ENCODE measurements around the gene CACNG5. TPM values are rescaled to one million over a fixed set of nuclear protein-coding genes. Genes with fewer than 3 reads are reported as not detected.
"Not testable (repeated sequence)": the region's sequence is repeated elsewhere in the genome, so short reads cannot be mapped to it uniquely, and the experiment has no call there.

The CACNG5 gene
- total RNA-seq, 2 experiments from 2014 or later = not detected

- ATAC-seq (ENCODE audit: low read depth) = no peak
- no peak for DNase-seq
- no peak overlapping the region for H3K4me3 Mint-ChIP-seq
- H3K36me3 Mint-ChIP-seq = no peaks in the 10 kb centered on the region
- H3K9me3 Mint-ChIP-seq = no peaks in the 10 kb centered on the region
- POLR2A ChIA-PET = no interaction called here
- no peak overlapping the region for H3K27ac Mint-ChIP-seq
- peaks cover 2% of the 10 kb centered on the region for H3K27me3 Mint-ChIP-seq
- H3K4me1 Mint-ChIP-seq = no peaks in the 10 kb centered on the region
Measured at GRCh38 chr17:66889480-66890230, 54.7 kb downstream of the CACNG5 start.

- ATAC-seq (ENCODE audit: low read depth) (no peak), DNase-seq (no peak)
- Mint-ChIP-seq H3K27me3 (peaks cover 7% of the 10 kb centered on the region), H3K4me3 (no peak overlapping the region), H3K27ac (no peak overlapping the region), H3K4me1 (no peaks in the 10 kb centered on the region), H3K9me3 (no peaks in the 10 kb centered on the region), H3K36me3 (no peaks in the 10 kb centered on the region)
- POLR2A ChIA-PET = no interaction called here
Measured at GRCh38 chr17:66892246-66892645, 57.3 kb downstream of the CACNG5 start.

GRCh38 chr17:66893382-66893781 lies 58.5 kb downstream of the CACNG5 start:
- POLR2A ChIA-PET = no interaction called here
- ATAC-seq (ENCODE audit: low read depth) = no peak
- H3K27me3 Mint-ChIP-seq = peaks cover 8% of the 10 kb centered on the region

GRCh38 chr17:66893863-66894262 lies 58.9 kb downstream of the CACNG5 start:
- Mint-ChIP-seq H3K4me1 (no peaks in the 10 kb centered on the region), H3K27me3 (peaks cover 6% of the 10 kb centered on the region)

More at GRCh38 chr17:66893382-66893781, 58.5 kb downstream of the CACNG5 start:
- no peak for DNase-seq
- H3K36me3 Mint-ChIP-seq = no peaks in the 10 kb centered on the region
- H3K27ac Mint-ChIP-seq = no peak overlapping the region
- H3K9me3 Mint-ChIP-seq = no peaks in the 10 kb centered on the region
- H3K4me1 Mint-ChIP-seq = no peaks in the 10 kb centered on the region
- H3K4me3 Mint-ChIP-seq = no peak overlapping the region

GRCh38 chr17:66897141-66897540 lies 62.2 kb downstream of the CACNG5 start:
- Mint-ChIP-seq H3K36me3 (no peaks in the 10 kb centered on the region), H3K27me3 (peaks cover 10% of the 10 kb centered on the region), H3K27ac (no peak overlapping the region), H3K4me1 (no peaks in the 10 kb centered on the region), H3K4me3 (no peak overlapping the region), H3K9me3 (no peaks in the 10 kb centered on the region)
- POLR2A ChIA-PET = interaction anchor here (0.8 kb wide), 1 partner anchor 121 kb away, joined by 3 read pairs; no protein-coding TSS in a partner anchor
- no peak for ATAC-seq (ENCODE audit: low read depth)
- no peak for DNase-seq

More at GRCh38 chr17:66893863-66894262, 58.9 kb downstream of the CACNG5 start:
- no peaks in the 10 kb centered on the region for H3K9me3 Mint-ChIP-seq
- H3K36me3 Mint-ChIP-seq = no peaks in the 10 kb centered on the region
- DNase-seq (no peak), ATAC-seq (ENCODE audit: low read depth) (no peak)
- POLR2A ChIA-PET = no interaction called here
- no peak overlapping the region for H3K4me3 Mint-ChIP-seq
- no peak overlapping the region for H3K27ac Mint-ChIP-seq

GRCh38 chr17:66898536-66898935 lies 63.6 kb downstream of the CACNG5 start:
- H3K9me3 Mint-ChIP-seq = no peaks in the 10 kb centered on the region
- no peaks in the 10 kb centered on the region for H3K4me1 Mint-ChIP-seq
- peaks cover 10% of the 10 kb centered on the region for H3K27me3 Mint-ChIP-seq
- ATAC-seq (ENCODE audit: low read depth) (no peak), DNase-seq (no peak)
- POLR2A ChIA-PET = no interaction called here
- H3K27ac Mint-ChIP-seq = no peak overlapping the region
- no peak overlapping the region for H3K4me3 Mint-ChIP-seq
- no peaks in the 10 kb centered on the region for H3K36me3 Mint-ChIP-seq

GRCh38 chr17:66900126-66901010 lies 65.5 kb downstream of the CACNG5 start:
- POLR2A ChIA-PET = no interaction called here
- Mint-ChIP-seq H3K9me3 (no peaks in the 10 kb centered on the region), H3K4me3 (no peak overlapping the region), H3K4me1 (no peaks in the 10 kb centered on the region), H3K27ac (no peak overlapping the region), H3K27me3 (peaks cover 10% of the 10 kb centered on the region), H3K36me3 (no peaks in the 10 kb centered on the region)
- no peak for ATAC-seq (ENCODE audit: low read depth)
- DNase-seq = no peak

- H3K9me3 Mint-ChIP-seq; H3K27ac Mint-ChIP-seq; H3K4me1 Mint-ChIP-seq; ATAC-seq (ENCODE audit: low read depth); POLR2A ChIA-PET; H3K4me3 Mint-ChIP-seq; DNase-seq; H3K27me3 Mint-ChIP-seq; H3K36me3 Mint-ChIP-seq: not testable (repeated sequence)
Measured at GRCh38 chr17:66903296-66903695, 68.4 kb downstream of the CACNG5 start.

GRCh38 chr17:66903781-66904180 lies 68.9 kb downstream of the CACNG5 start:
- H3K36me3 Mint-ChIP-seq = no peaks in the 10 kb centered on the region
- H3K27ac Mint-ChIP-seq = no peak overlapping the region
- no peaks in the 10 kb centered on the region for H3K9me3 Mint-ChIP-seq
- no peak for ATAC-seq (ENCODE audit: low read depth)
- no peak overlapping the region for H3K4me3 Mint-ChIP-seq
- H3K4me1 Mint-ChIP-seq = peaks cover 4% of the 10 kb centered on the region
- POLR2A ChIA-PET = no interaction called here
- no peak for DNase-seq
- H3K27me3 Mint-ChIP-seq = peaks cover 4% of the 10 kb centered on the region

- Mint-ChIP-seq H3K27ac (no peak overlapping the region), H3K4me3 (no peak overlapping the region), H3K9me3 (no peaks in the 10 kb centered on the region), H3K36me3 (no peaks in the 10 kb centered on the region), H3K4me1 (peaks cover 4% of the 10 kb centered on the region), H3K27me3 (no peaks in the 10 kb centered on the region)
- ATAC-seq (ENCODE audit: low read depth) (no peak), DNase-seq (no peak)
- POLR2A ChIA-PET = no interaction called here
Measured at GRCh38 chr17:66904760-66905624, 70.1 kb downstream of the CACNG5 start.

- no peaks in the 10 kb centered on the region for H3K36me3 Mint-ChIP-seq
- POLR2A ChIA-PET = no interaction called here
- H3K4me3 Mint-ChIP-seq = no peak overlapping the region
- H3K4me1 Mint-ChIP-seq = peaks cover 4% of the 10 kb centered on the region
- H3K27ac Mint-ChIP-seq = no peak overlapping the region
- DNase-seq (peak; percentile 57), ATAC-seq (ENCODE audit: low read depth) (peak; percentile 50)
- no peaks in the 10 kb centered on the region for H3K9me3 Mint-ChIP-seq
- no peaks in the 10 kb centered on the region for H3K27me3 Mint-ChIP-seq
Measured at GRCh38 chr17:66906321-66907278, 71.7 kb downstream of the CACNG5 start.

GRCh38 chr17:66909804-66910373 lies 75.0 kb downstream of the CACNG5 start:
- peaks cover 4% of the 10 kb centered on the region for H3K4me1 Mint-ChIP-seq
- no peaks in the 10 kb centered on the region for H3K36me3 Mint-ChIP-seq
- ATAC-seq (ENCODE audit: low read depth) (no peak), DNase-seq (no peak)
- H3K4me3 Mint-ChIP-seq = no peak overlapping the region
- H3K27me3 Mint-ChIP-seq = peaks cover 4% of the 10 kb centered on the region
- no peaks in the 10 kb centered on the region for H3K9me3 Mint-ChIP-seq
- POLR2A ChIA-PET = no interaction called here
- no peak overlapping the region for H3K27ac Mint-ChIP-seq
